Gastroesophageal sphincter (tissue), 4 donors: ENCODE data around the gene KIAA2012. TPM values are rescaled to one million over a fixed set of nuclear protein-coding genes. Genes with fewer than 3 reads are reported as not detected.

Source experiments
- ATAC-seq: fragments of 150-250 bp; one replicate; pipeline ENCODE4 v1.9.1; 2016; ENCODE audit warnings: mild to moderate bottlenecking, moderate library complexity
- H3K27ac ChIP-seq, 4 donors: fragments of 200-600 bp; sonication (generic) in 3 of 4; 1 replicate in 3 of 4; 2 replicates in 1 of 4; pipeline ENCODE4 v1.5.1; 2016 to 2019
- H3K27me3 ChIP-seq: fragments of 200-600 bp; sonication (generic); one replicate; pipeline ENCODE4 v1.5.1; 2019
- H3K36me3 ChIP-seq, 2 donors: fragments of 200-600 bp; sonication (generic); one replicate each; pipeline ENCODE4 v1.5.1; 2019; ENCODE audit warnings: control low read depth in 1 of 2
- H3K4me1 ChIP-seq, 3 donors: fragments of 200-600 bp; sonication (generic); 1 replicate in 2 of 3; 2 replicates in 1 of 3; pipeline ENCODE4 v1.5.1; 2016 to 2019; ENCODE audit warnings: control low read depth in 2 of 3
- H3K4me3 ChIP-seq, 2 donors: fragments of 200-600 bp; sonication (generic); one replicate each; pipeline ENCODE4 v1.5.1; 2019; ENCODE audit warnings: mild to moderate bottlenecking in 1 of 2, moderate library complexity in 1 of 2
- H3K9me3 ChIP-seq, 3 donors: fragments of 200-600 bp; sonication (generic); one replicate each; pipeline ENCODE4 v1.5.1; 2017 to 2019; ENCODE audit warnings: control low read depth in 2 of 3
- EP300 ChIP-seq: sonication (generic); formaldehyde crosslinking; IDR thresholded peaks from one replicate; pipeline ENCODE4 v1.6.1; 2017; ENCODE audit warnings: antibody characterized with exemption, mild to moderate bottlenecking
- POLR2A ChIP-seq, 2 donors: fragments of 450-650 bp; IDR thresholded peaks; one replicate each; pipeline ENCODE4 v1.6.1; 2017; ENCODE audit warnings: antibody characterized with exemption in 2 of 2, mild to moderate bottlenecking in 2 of 2, moderate library complexity in 1 of 2
- POLR2AphosphoS5 ChIP-seq: sonication (generic); formaldehyde crosslinking; IDR thresholded peaks from one replicate; pipeline ENCODE4 v1.6.1; 2017; ENCODE audit warnings: antibody characterized with exemption
- WGBS, 2 donors: methylation state at CpG; one replicate each; pipeline ENCODE4 v1.1.5; 2018; ENCODE audit warnings: low coverage in 1 of 2; 5-methylcytosine and 5-hydroxymethylcytosine counted together
- total RNA-seq, 4 donors: library from RNA; depleted of rRNA; stranded (reverse); fragments of >200 nt; gene quantifications; one replicate each; pipeline ENCODE4 v1.1.0, GENCODE V29; 2016
- TF ChIP-seq, protein P1 (sequence below), 4 experiments: fragments of 200-600 bp in 2 of 4; fragments of 450-650 bp in 2 of 4; sonication (generic) in 1 of 4; IDR thresholded peaks; one replicate each; pipeline ENCODE4 v1.5.1; 2017 to 2019; ENCODE audit warnings: antibody characterized with exemption in 4 of 4, mild to moderate bottlenecking in 2 of 4, moderate library complexity in 2 of 4

Gene KIAA2012
- total RNA-seq, 4 donors from 2014 or later: not detected

DNA sequence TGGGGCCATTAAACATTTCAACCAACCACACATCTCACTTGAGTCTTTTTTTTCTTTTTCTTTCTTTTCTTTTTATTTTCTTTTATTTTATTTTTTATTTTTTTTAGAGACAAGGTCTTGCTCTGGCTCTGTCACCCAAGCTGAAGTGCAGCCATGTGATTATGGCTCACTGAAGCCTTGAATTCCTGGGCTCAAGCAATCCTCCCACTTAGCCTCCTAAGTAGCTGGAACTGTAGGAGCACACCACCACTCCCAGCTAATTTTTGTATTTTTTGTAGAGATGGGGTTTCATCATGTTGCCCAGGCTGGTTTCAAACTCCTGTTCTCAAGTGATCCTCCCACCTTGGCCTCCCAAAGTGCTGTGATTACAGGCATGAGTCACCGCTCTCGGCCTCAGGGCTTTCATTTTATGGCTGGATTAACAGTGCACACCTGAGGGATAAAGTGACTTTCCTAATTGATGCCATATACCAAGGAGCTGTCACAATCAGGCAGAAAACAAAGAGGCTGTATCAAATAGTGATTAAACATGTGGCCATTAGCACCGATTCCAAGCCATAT, 21.5 kb downstream of the KIAA2012 start:
- ATAC-seq: no peak
- Histone ChIP-seq H3K27me3 (no peaks in the 10 kb centered on the region), H3K36me3 (no peaks in the 10 kb centered on the region), H3K27ac (no peak overlapping the region), H3K9me3 (no peaks in the 10 kb centered on the region), H3K4me3 (no peak overlapping the region), H3K4me1 (peaks cover 0 to 17% (median 4%) of the 10 kb centered on the region in 3 donors)
- TF ChIP-seq POLR2AphosphoS5: no peak
- TF ChIP-seq, protein P1, sequence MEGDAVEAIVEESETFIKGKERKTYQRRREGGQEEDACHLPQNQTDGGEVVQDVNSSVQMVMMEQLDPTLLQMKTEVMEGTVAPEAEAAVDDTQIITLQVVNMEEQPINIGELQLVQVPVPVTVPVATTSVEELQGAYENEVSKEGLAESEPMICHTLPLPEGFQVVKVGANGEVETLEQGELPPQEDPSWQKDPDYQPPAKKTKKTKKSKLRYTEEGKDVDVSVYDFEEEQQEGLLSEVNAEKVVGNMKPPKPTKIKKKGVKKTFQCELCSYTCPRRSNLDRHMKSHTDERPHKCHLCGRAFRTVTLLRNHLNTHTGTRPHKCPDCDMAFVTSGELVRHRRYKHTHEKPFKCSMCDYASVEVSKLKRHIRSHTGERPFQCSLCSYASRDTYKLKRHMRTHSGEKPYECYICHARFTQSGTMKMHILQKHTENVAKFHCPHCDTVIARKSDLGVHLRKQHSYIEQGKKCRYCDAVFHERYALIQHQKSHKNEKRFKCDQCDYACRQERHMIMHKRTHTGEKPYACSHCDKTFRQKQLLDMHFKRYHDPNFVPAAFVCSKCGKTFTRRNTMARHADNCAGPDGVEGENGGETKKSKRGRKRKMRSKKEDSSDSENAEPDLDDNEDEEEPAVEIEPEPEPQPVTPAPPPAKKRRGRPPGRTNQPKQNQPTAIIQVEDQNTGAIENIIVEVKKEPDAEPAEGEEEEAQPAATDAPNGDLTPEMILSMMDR (IDR thresholded peaks at IDR 0.05): no peak
- TF ChIP-seq POLR2A (IDR thresholded peaks at IDR 0.05): no peak
- no peak for TF ChIP-seq EP300
- 92 to 100% methylated on average over 1 to 3 of the region's 3 CpGs for WGBS, 2 donors

- ATAC-seq: no peak
- no peaks in the 10 kb centered on the region for H3K36me3 ChIP-seq
- H3K4me3 ChIP-seq: no peak overlapping the region
- no peak overlapping the region for H3K27ac ChIP-seq
- H3K9me3 ChIP-seq: no peaks in the 10 kb centered on the region
- no peak for TF ChIP-seq POLR2AphosphoS5
- no peak for TF ChIP-seq EP300
- TF ChIP-seq, protein P1 (IDR thresholded peaks at IDR 0.05): no peak
- TF ChIP-seq POLR2A (IDR thresholded peaks at IDR 0.05): no peak
- H3K27me3 ChIP-seq: no peaks in the 10 kb centered on the region
- H3K4me1 ChIP-seq: peaks cover 0 to 17% (median 4%) of the 10 kb centered on the region in 3 donors
These were observed 22.2 kb downstream of the KIAA2012 start for GRCh38 chr2:202095235-202095634.

DNA sequence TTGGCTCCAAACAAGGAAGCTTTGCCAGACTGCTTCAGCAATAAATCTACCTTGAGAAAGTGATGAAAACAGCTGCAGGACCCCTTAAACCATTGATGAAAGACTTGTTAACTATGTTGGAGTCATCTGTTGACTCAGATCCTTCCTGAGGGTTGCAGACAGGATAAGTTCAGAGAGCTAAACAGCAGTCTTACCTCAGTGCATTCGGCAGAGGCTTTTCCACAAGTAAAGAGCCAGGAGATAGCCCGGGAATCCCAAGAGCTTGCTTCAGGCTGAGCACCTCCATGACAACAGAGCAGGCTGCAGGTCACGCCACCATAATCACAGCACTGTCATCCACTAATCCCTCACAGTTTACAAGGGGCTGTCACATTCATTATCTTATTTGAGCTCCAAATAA, 23.7 kb downstream of the KIAA2012 start:
- no peak overlapping the region for H3K4me3 ChIP-seq
- no peaks in the 10 kb centered on the region for H3K36me3 ChIP-seq
- no peaks in the 10 kb centered on the region for H3K9me3 ChIP-seq
- H3K27ac ChIP-seq: no peak overlapping the region
- no peak for ATAC-seq
- WGBS, 2 donors: 61% methylated on average over 2 of the region's 3 CpGs; no CpG with 5 or more reads in 1 of the 2 donors
- H3K27me3 ChIP-seq: no peaks in the 10 kb centered on the region
- TF ChIP-seq, protein P1 (IDR thresholded peaks at IDR 0.05): no peak
- TF ChIP-seq POLR2AphosphoS5: no peak
- no peak for TF ChIP-seq EP300
- TF ChIP-seq POLR2A (IDR thresholded peaks at IDR 0.05): no peak
- peaks cover 0 to 5% (median 0%) of the 10 kb centered on the region in 3 donors for H3K4me1 ChIP-seq

DNA sequence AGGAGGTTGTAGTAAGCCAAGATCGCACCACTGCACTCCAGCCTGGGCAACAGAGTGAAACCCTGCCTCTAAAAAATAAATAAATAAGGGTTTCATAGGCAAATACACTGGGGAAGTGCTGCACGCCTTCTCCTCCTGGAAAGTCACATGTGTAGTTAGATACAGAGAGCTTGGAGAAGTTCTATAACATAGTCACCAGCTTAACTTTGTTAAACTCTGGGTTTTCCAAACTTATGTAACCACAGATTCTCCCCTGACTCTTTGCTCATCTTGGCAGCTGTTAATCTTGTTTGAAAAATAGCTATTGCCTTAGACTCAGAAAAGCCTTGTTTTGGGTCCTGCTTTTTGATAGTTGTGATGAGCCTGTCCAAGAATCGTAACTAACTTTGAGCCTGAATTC, 25.2 kb downstream of the KIAA2012 start:
- H3K4me1 ChIP-seq: no peaks in the 10 kb centered on the region
- no peaks in the 10 kb centered on the region for H3K36me3 ChIP-seq
- no peak for ATAC-seq
- no peaks in the 10 kb centered on the region for H3K9me3 ChIP-seq
- no peaks in the 10 kb centered on the region for H3K27me3 ChIP-seq
- TF ChIP-seq, protein P1 (IDR thresholded peaks at IDR 0.05): no peak
- TF ChIP-seq POLR2A (IDR thresholded peaks at IDR 0.05) (no peak), EP300 (no peak), POLR2AphosphoS5 (no peak)
- no peak overlapping the region for H3K27ac ChIP-seq
- 75 to 94% methylated on average over 2 of the region's 3 CpGs for WGBS, 2 donors
- no peak overlapping the region for H3K4me3 ChIP-seq

GRCh38 chr2:202099515-202099914, 26.5 kb downstream of the KIAA2012 start:
- H3K36me3 ChIP-seq: no peaks in the 10 kb centered on the region
- no peak overlapping the region for H3K27ac ChIP-seq
- no peak for ATAC-seq
- TF ChIP-seq POLR2AphosphoS5 (no peak), POLR2A (IDR thresholded peaks at IDR 0.05) (no peak), EP300 (no peak)
- TF ChIP-seq, protein P1 (IDR thresholded peaks at IDR 0.05): no peak
- H3K9me3 ChIP-seq: no peaks in the 10 kb centered on the region
- H3K27me3 ChIP-seq: no peaks in the 10 kb centered on the region
- H3K4me1 ChIP-seq: no peaks in the 10 kb centered on the region
- H3K4me3 ChIP-seq: no peak overlapping the region
- 60 to 85% methylated on average over 1 to 7 of the region's 7 CpGs for WGBS, 2 donors
